Colonic mucosa (tissue), 4 donors: ENCODE measurements around the gene OLFM1. TPM values are rescaled to one million over a fixed set of nuclear protein-coding genes. Genes with fewer than 3 reads are reported as not detected.

Source experiments
- DNase-seq: peaks from one replicate; pipeline ENCODE4 v3.0.0-alpha.2; 2020
- H3K27ac ChIP-seq: fragments of 200-600 bp; one replicate; pipeline ENCODE4 v1.8.0; 2021
- H3K27me3 ChIP-seq: fragments of 200-600 bp; one replicate; pipeline ENCODE4 v1.8.0; 2021
- H3K36me3 ChIP-seq: fragments of 200-600 bp; one replicate; pipeline ENCODE4 v1.8.0; 2021
- H3K4me1 ChIP-seq: fragments of 200-600 bp; one replicate; pipeline ENCODE4 v1.8.0; 2021; ENCODE audit warnings: mild to moderate bottlenecking
- H3K4me3 ChIP-seq: fragments of 200-600 bp; one replicate; pipeline ENCODE4 v1.8.0; 2021
- H3K9ac ChIP-seq, 2 donors: one replicate each; pipeline ENCODE4 v1.7.0; 2013; ENCODE audit warnings: control low read depth in 2 of 2, low read depth in 2 of 2, low read length in 2 of 2
- H3K9me3 ChIP-seq: fragments of 200-600 bp; one replicate; pipeline ENCODE4 v1.8.0; 2021
- CTCF ChIP-seq: fragments of 200-600 bp; IDR thresholded peaks from one replicate; pipeline ENCODE4 v1.8.0; 2022; ENCODE audit warnings: antibody characterized with exemption, mild to moderate bottlenecking
- intact Hi-C: fragments of 100-400 bp; cut with DNase I; formaldehyde crosslinking; loops from one replicate; pipeline ENCODE4 v1.14.1; 2022
- total RNA-seq, 2 donors: library from RNA; stranded (reverse); fragmentation: NEBNext Ultra II Directional in 1 of 2; extraction: Animal tissue kit (Norgen Biotek cat#: 25700) in 1 of 2; gene quantifications; one replicate each; pipeline ENCODE4 v1.2.1, GENCODE V29; 2021
- donor health status: healthy.
- donor health status: DM: no; HTN: no; CAD: no.
- donor health status: DM: no; HTN: no; CAD: no.

Gene OLFM1
- total RNA-seq, 2 donors from 2014 or later, result 3.8 to 8.9 TPM

DNA sequence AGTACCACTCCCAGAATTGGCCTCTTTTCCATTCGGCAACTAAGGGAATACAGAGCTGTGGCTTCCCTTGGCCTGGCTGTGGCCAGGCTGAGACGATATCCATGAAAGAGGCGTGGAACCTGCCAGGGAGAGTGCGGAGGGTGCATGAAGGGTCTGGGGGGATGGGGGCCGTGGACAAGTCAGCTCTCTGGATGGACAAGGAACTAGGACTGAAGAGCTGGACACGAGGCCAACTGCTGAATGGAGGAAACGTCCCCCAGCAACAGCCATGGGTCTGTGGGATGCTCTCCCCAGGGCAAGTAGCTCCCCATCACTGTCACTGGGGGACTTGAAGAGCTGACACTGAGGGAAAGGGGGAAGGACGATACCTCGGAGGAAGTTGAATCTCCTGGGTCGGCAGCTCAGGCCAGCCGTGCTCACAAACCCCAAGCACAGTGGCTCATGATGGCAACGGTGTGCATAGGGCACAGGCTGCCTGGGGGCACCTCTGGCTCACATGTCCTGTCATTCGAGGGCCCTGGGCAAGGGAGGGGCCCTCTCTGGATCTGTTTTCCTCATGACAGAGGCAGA is 4.1 kb upstream of the OLFM1 start:
- no peak for DNase-seq
- TF ChIP-seq CTCF, result no peak

DNA sequence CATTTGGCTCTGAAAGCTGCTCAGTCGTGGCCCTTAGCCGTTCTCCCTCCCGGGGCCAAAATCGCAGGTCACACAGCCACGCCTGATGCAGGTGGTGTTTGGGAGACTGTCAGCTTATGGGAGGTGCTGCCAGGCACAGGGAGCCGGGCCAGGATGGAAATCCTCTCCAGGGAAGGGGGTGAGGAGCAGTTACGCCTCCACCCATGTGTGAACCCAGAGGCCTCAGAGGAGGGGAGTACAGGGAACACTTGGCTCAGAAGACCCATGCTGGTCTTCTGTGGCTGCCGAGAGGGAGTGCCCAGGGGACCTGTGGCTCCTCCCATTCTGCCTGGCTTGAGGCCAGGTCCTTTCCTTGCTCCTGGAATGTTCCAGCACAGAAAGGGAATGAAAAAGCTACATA is 3.6 kb upstream of the OLFM1 start:
- DNase-seq, result peak; percentile 38
- Histone ChIP-seq H3K4me3 (no peak overlapping the region), H3K27ac (no peak overlapping the region), H3K4me1 (peaks cover 12% of the 10 kb centered on the region), H3K9ac (no peak overlapping the region), H3K9me3 (no peaks in the 10 kb centered on the region), H3K36me3 (no peaks in the 10 kb centered on the region), H3K27me3 (peaks cover 14% of the 10 kb centered on the region)
- intact Hi-C loops, result loop anchor here (2.0 kb wide), 1 partner anchor 329 kb away; no protein-coding TSS in a partner anchor
- no peak for TF ChIP-seq CTCF

More for the DNA sequence above, 4.1 kb upstream of the OLFM1 start:
- intact Hi-C loops, result no loop called here
- H3K9ac ChIP-seq, result no peak overlapping the region
- H3K27ac ChIP-seq, result no peak overlapping the region
- no peaks in the 10 kb centered on the region for H3K36me3 ChIP-seq
- H3K4me3 ChIP-seq, result no peak overlapping the region
- H3K9me3 ChIP-seq, result no peaks in the 10 kb centered on the region
- H3K27me3 ChIP-seq, result peaks cover 9% of the 10 kb centered on the region
- H3K4me1 ChIP-seq, result peaks cover 12% of the 10 kb centered on the region

DNA sequence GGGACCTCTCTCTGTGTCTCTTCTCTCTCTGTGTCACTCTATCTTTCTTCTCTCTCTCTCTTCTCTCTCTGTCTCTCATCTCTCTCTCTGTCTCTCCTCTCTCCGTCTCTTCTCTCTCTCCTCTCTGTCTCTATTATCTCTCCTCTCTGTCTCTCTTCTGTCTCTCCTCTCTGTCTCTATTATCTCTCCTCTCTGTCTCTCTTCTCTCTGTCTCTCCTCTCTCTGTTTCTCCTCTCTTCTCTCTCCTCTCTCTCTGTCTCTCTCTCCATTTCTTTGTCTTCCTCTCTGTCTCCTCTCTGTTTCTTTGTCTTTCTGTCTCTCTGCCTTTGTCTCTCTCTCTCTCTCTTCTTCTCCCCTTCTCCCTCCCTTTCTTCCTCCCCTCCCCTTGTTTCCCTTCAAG is 3.2 kb upstream of the OLFM1 start:
- Histone ChIP-seq H3K4me3 (no peak overlapping the region), H3K9ac (no peak overlapping the region), H3K9me3 (no peaks in the 10 kb centered on the region), H3K36me3 (no peaks in the 10 kb centered on the region), H3K4me1 (peaks cover 12% of the 10 kb centered on the region), H3K27me3 (peaks cover 19% of the 10 kb centered on the region), H3K27ac (no peak overlapping the region)
- no peak for DNase-seq
- intact Hi-C loops, result loop anchor here (2.0 kb wide), 1 partner anchor 329 kb away; no protein-coding TSS in a partner anchor
- no peak for TF ChIP-seq CTCF

DNA sequence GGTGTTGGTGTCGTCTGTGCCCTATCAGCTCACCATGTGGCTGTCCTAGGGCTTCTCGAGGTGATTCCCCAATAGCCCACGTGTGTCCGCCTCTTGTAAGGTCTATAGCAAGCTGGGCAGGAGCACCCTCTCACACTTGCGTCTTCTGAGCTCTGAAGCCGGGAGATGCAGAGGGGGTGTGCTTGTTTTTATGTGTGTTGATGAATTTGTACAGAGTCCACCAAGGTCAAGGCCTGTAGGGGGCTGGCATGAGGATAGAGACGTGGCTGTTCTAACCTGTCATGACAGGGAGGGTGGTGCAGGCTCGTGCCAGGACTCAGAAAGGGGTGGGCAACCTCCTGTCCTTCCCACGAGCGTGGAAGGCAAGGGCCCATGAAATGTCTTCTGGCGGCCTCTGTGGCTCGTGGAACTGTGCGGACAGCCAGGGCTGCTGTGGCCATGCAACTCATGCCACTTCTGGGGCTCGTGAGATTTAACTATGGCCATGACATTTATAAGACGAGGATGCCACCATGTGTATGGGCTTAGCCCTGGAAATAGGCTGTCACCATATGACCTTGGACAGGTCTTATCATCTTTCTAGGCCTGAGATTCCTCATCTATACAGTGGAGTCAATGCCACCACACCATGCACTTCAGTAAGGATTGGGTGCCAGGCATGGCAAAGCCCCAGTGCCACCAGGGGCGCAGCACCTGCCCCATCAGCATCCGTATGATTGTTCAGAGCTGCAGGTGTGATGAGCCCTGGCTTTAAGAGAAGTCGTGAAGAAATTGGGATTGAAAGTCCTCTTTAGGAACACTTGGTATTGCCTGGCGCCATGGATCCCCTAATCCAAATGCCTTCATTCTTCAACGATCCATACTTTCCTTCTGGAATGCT is 2.3 kb upstream of the OLFM1 start:
- Histone ChIP-seq H3K4me3 (no peak overlapping the region), H3K9ac (no peak overlapping the region), H3K36me3 (no peaks in the 10 kb centered on the region), H3K9me3 (no peaks in the 10 kb centered on the region), H3K27ac (no peak overlapping the region), H3K27me3 (peaks cover 20% of the 10 kb centered on the region), H3K4me1 (peaks cover 12% of the 10 kb centered on the region)
- intact Hi-C loops, result loop anchor here (2.0 kb wide), 1 partner anchor 328 kb away; no protein-coding TSS in a partner anchor
- TF ChIP-seq CTCF, result no peak
- no peak for DNase-seq

GRCh38 chr9:135085830-135086546 is 1.5 kb upstream of the OLFM1 start:
- H3K27ac ChIP-seq, result no peak overlapping the region
- no peak overlapping the region for H3K4me3 ChIP-seq
- peak overlapping the region in 1 of 2 donors; percentile 7 for H3K9ac ChIP-seq
- DNase-seq, result peak; percentile 79
- intact Hi-C loops, result loop anchor here (2.0 kb wide), 2 partner anchors 257 to 327 kb away; no protein-coding TSS in a partner anchor
- peaks cover 12% of the 10 kb centered on the region for H3K4me1 ChIP-seq
- TF ChIP-seq CTCF, result peak; percentile 89
- no peaks in the 10 kb centered on the region for H3K9me3 ChIP-seq
- H3K27me3 ChIP-seq, result peaks cover 20% of the 10 kb centered on the region
- H3K36me3 ChIP-seq, result no peaks in the 10 kb centered on the region
